Progenitor cell of endocrine pancreas (in vitro differentiated cells): ENCODE results near the gene TPRA1. TPM values are rescaled to one million over a fixed set of nuclear protein-coding genes. Genes with fewer than 3 reads are reported as not detected.

Source experiments
- DNase-seq: peaks from one replicate; pipeline ENCODE4 v3.0.0; 2021; ENCODE audit warnings: low spot score; ENCODE audit not compliant: unreplicated experiment
- H3K27ac Mint-ChIP-seq: 2 replicates; pipeline ENCODE4 v1.8.0; 2021; ENCODE audit warnings: mild to moderate bottlenecking, moderate library complexity, mixed read lengths
- H3K27me3 Mint-ChIP-seq: 2 replicates; pipeline ENCODE4 v1.8.0; 2021; ENCODE audit warnings: mixed read lengths
- H3K36me3 Mint-ChIP-seq: 2 replicates; pipeline ENCODE4 v1.8.0; 2022; ENCODE audit warnings: mixed read lengths; ENCODE audit not compliant: insufficient read depth
- H3K4me1 Mint-ChIP-seq: 2 replicates; pipeline ENCODE4 v1.8.0; 2021; ENCODE audit warnings: low read depth, mixed read lengths
- H3K4me3 Mint-ChIP-seq: 2 replicates; pipeline ENCODE4 v1.8.0; 2021; ENCODE audit warnings: low read depth, mild to moderate bottlenecking, moderate library complexity, mixed read lengths
- H3K9me3 Mint-ChIP-seq: 2 replicates; pipeline ENCODE4 v1.8.0; 2021; ENCODE audit warnings: low read depth, mixed read lengths
- total RNA-seq: library from RNA; stranded (reverse); gene quantifications from 2 replicates; pipeline ENCODE4 v1.2.1, GENCODE V29; 2021
- TF ChIP-seq, protein P1 (sequence below): fragments of 200-600 bp; sonication (generic); IDR thresholded peaks from one replicate; pipeline ENCODE4 v1.5.0; 2021; ENCODE audit warnings: antibody characterized with exemption, mild to moderate bottlenecking; ENCODE audit not compliant: unreplicated experiment

TPRA1 gene
- total RNA-seq, 1 donor from 2014 or later = 25.1 TPM

DNA sequence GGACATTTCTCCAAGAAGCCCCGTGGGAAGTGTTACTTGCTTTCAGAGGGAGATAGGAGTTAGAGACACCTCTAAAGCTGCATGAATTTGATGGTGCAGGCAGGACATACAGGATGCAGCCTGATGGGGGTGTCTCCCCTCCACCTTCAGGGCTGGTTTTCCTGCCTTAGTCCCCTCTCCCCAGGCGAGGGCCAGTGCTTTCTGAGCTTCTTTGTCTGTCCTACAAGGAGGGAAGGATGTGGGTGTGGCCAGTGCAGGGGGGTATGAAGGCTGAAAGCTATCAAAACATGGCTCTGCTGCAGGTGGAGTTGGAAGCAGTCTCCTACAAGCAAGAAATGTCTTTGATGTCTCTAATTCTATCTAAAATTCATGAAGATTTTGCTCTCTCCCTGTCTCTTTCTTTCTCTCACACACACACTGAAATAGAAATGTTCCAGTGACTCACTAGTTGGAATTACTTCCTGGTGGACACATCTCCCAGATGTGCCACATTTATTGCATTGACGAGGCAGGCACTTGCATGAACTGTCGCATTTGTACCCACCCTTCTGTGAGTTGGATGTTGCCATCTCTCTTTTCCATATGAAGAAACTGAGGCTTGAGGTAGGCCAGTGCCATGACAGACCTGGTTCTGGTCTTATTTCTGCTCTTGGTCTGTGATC is 24.5 kb upstream of the TPRA1 start:
- Mint-ChIP-seq H3K27me3 (no peaks in the 10 kb centered on the region), H3K4me3 (no peak overlapping the region), H3K9me3 (no peaks in the 10 kb centered on the region), H3K36me3 (peaks cover 31% of the 10 kb centered on the region), H3K4me1 (no peaks in the 10 kb centered on the region), H3K27ac (no peak overlapping the region)
- DNase-seq = no peak
- TF ChIP-seq, protein P1, sequence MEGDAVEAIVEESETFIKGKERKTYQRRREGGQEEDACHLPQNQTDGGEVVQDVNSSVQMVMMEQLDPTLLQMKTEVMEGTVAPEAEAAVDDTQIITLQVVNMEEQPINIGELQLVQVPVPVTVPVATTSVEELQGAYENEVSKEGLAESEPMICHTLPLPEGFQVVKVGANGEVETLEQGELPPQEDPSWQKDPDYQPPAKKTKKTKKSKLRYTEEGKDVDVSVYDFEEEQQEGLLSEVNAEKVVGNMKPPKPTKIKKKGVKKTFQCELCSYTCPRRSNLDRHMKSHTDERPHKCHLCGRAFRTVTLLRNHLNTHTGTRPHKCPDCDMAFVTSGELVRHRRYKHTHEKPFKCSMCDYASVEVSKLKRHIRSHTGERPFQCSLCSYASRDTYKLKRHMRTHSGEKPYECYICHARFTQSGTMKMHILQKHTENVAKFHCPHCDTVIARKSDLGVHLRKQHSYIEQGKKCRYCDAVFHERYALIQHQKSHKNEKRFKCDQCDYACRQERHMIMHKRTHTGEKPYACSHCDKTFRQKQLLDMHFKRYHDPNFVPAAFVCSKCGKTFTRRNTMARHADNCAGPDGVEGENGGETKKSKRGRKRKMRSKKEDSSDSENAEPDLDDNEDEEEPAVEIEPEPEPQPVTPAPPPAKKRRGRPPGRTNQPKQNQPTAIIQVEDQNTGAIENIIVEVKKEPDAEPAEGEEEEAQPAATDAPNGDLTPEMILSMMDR = no peak

DNA sequence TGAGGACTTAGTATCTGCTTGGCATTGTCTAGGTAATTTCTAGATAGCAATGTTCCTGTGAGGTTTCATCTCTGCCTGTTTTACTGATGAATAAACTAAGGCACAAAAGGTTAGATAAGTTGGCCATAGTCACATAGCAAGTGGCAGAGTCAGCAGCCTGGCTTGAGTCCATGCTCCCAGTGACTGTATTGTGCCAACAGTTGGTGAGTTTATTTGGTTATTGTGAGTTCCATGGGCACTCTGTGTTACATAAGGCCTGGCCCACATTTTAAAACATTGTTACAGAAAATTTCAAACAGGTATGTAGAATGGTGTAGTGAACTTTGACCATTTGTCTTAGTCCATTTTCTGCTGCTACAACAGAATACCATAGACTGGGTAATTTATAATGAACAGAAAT is 22.9 kb upstream of the TPRA1 start:
- no peak overlapping the region for H3K27ac Mint-ChIP-seq
- peaks cover 33% of the 10 kb centered on the region for H3K36me3 Mint-ChIP-seq
- no peaks in the 10 kb centered on the region for H3K9me3 Mint-ChIP-seq
- H3K4me3 Mint-ChIP-seq = no peak overlapping the region
- no peaks in the 10 kb centered on the region for H3K27me3 Mint-ChIP-seq
- TF ChIP-seq, protein P1 = no peak
- H3K4me1 Mint-ChIP-seq = no peaks in the 10 kb centered on the region
- DNase-seq = no peak

DNA sequence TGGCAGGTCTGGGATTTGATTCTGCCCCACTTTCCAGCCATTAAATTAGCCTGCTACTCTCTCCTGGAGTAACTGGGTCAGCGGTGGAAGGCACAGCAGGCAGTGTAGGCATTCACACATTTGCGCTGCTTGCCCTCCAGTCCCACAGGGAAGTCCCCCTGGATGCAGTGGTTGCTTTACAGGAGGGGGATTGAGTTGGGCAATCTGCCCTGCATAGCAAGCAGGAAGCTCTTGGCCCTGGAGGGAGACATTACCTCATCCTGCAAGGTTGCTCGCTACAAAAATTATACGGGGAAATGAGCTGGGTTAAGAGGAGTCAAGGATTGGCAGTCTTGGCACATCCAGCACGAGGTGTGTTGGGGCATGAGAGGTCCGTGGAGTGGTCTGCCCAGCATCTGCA is 22.4 kb upstream of the TPRA1 start:
- Mint-ChIP-seq H3K4me1 (no peaks in the 10 kb centered on the region), H3K9me3 (no peaks in the 10 kb centered on the region), H3K36me3 (peaks cover 32% of the 10 kb centered on the region), H3K27me3 (no peaks in the 10 kb centered on the region), H3K4me3 (no peak overlapping the region), H3K27ac (no peak overlapping the region)
- no peak for DNase-seq
- TF ChIP-seq, protein P1 = no peak

DNA sequence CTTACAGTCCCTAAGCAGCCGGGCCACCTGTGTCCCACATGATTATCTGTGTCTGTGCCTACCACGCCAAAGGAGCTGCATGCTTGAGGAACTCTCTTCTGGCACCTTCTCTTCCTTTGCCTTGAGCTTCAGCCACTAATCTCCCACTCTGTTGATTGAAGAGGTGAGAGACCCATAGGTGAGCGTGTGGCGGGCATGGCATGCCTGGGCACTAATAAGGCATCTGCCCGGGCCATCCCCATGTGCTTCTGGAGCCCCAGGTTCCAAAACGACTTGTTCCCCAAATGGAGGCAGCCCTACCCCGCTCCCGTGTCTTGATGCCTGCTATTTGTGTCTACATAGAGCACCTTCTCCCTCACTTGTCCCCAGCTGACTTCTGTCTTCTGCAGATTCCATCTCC is 20.7 kb upstream of the TPRA1 start:
- H3K9me3 Mint-ChIP-seq = no peaks in the 10 kb centered on the region
- H3K36me3 Mint-ChIP-seq = peaks cover 34% of the 10 kb centered on the region

DNA sequence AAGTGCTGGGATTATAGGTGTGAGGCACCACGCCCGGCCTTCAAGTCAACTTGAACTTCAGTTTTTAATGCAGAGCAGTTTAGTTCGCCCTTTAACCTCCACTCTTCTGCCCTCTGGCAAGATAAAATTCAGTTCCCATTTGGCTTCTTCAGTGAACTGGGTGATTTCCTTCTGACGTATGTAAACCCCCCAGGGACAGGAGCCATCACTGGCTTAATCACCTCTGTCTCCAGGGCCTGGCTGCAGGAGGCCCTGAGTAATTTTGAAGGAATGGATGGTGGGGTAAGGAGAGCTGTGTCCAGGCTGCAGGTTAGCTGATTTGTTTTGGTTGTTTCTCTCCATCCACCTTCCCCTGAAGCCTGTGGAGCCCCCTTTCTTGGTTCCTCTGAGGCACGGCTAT is 19.6 kb upstream of the TPRA1 start:
- H3K27ac Mint-ChIP-seq = no peak overlapping the region
- no peaks in the 10 kb centered on the region for H3K9me3 Mint-ChIP-seq
- H3K36me3 Mint-ChIP-seq = peaks cover 36% of the 10 kb centered on the region
- DNase-seq = no peak
- H3K27me3 Mint-ChIP-seq = no peaks in the 10 kb centered on the region
- TF ChIP-seq, protein P1 = no peak
- no peak overlapping the region for H3K4me3 Mint-ChIP-seq
- no peaks in the 10 kb centered on the region for H3K4me1 Mint-ChIP-seq

More for the DNA sequence above, 20.7 kb upstream of the TPRA1 start:
- Mint-ChIP-seq H3K27me3 (no peaks in the 10 kb centered on the region), H3K4me3 (no peak overlapping the region), H3K4me1 (no peaks in the 10 kb centered on the region), H3K27ac (no peak overlapping the region)
- DNase-seq = no peak
- TF ChIP-seq, protein P1 = no peak
